Muscle layer of colon (tissue), 2 donors: Measurements from ENCODE around the gene PSMD2.
"Not testable (repeated sequence)": the region's sequence is repeated elsewhere in the genome, so short reads cannot be mapped to it uniquely, and the experiment has no call there.

Source experiments
- H3K27ac ChIP-seq: one replicate; pipeline ENCODE4 v1.7.0; 2013; ENCODE audit warnings: low read depth, mild to moderate bottlenecking, low read length, moderate library complexity
- H3K27me3 ChIP-seq, 2 donors: one replicate each; pipeline ENCODE4 v1.7.0; 2013; ENCODE audit warnings: low read length in 2 of 2, mild to moderate bottlenecking in 2 of 2; ENCODE audit not compliant: insufficient read depth in 2 of 2, control insufficient read depth in 1 of 2
- H3K36me3 ChIP-seq: one replicate; pipeline ENCODE4 v1.7.0; 2013; ENCODE audit warnings: mild to moderate bottlenecking, low read length; ENCODE audit not compliant: insufficient read depth
- H3K4me1 ChIP-seq: one replicate; pipeline ENCODE4 v1.7.0; 2013; ENCODE audit warnings: mild to moderate bottlenecking, low read length; ENCODE audit not compliant: insufficient read depth
- H3K4me3 ChIP-seq, 2 donors: one replicate each; pipeline ENCODE4 v1.7.0; 2013; ENCODE audit warnings: low read length in 2 of 2, low read depth in 1 of 2, mild to moderate bottlenecking in 1 of 2, moderate library complexity in 1 of 2
- H3K9ac ChIP-seq: one replicate; pipeline ENCODE4 v1.7.0; 2013; ENCODE audit warnings: low read length
- H3K9me3 ChIP-seq: one replicate; pipeline ENCODE4 v1.7.0; 2013; ENCODE audit warnings: mild to moderate bottlenecking, low read length
- donor health status: abdominal sarcoma.
- donor health status: Adenocarcinoma of cecum.

The PSMD2 gene

DNA sequence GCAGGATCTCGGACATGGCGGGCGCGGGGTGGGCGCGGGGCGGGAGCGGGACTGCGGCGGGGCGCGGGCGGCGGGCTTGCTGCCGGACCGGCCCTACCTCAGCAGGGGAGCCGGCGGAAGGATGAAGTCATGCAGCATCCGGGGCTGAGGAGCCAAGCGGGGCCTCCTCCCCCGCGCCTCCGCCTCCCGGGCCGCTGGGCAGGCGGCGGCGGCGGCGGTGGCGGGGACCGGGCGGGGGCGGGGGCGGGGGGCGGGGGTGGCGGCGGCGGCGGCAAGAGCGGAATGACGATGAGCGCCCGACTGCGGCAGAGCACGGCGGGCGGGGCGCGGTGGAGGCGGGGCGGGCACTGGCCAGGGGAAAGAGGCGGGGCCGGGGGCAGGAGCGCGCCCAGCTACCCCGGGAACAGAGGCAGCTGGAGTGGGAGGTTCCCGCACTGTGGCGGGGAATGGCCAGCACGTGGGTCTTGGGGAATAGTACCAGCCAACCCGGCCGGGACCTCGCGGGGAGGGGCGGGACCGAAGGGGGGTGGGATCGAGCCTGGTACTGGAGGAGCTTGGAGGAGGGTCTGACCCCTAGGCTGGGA, 37.7 kb upstream of the PSMD2 start, which contains the start of gene CAMK2N2:
Gene CAMK2N2, minus strand, starts transcription at position 284 of the 584 bp plus-strand sequence. Its CDS starts 268 bp downstream, at position 16.
- Histone ChIP-seq H3K9me3 (no peaks in the 10 kb centered on the region), H3K4me1 (peaks cover 4% of the 10 kb centered on the region), H3K36me3 (no peaks in the 10 kb centered on the region), H3K27me3 (peaks cover 32 to 66% of the 10 kb centered on the region in 2 donors), H3K4me3 (peak within 1 kb of the TSS in 1 of 2 donors; percentile 20), H3K9ac (no peak within 1 kb of the TSS), H3K27ac (no peak within 1 kb of the TSS)

DNA sequence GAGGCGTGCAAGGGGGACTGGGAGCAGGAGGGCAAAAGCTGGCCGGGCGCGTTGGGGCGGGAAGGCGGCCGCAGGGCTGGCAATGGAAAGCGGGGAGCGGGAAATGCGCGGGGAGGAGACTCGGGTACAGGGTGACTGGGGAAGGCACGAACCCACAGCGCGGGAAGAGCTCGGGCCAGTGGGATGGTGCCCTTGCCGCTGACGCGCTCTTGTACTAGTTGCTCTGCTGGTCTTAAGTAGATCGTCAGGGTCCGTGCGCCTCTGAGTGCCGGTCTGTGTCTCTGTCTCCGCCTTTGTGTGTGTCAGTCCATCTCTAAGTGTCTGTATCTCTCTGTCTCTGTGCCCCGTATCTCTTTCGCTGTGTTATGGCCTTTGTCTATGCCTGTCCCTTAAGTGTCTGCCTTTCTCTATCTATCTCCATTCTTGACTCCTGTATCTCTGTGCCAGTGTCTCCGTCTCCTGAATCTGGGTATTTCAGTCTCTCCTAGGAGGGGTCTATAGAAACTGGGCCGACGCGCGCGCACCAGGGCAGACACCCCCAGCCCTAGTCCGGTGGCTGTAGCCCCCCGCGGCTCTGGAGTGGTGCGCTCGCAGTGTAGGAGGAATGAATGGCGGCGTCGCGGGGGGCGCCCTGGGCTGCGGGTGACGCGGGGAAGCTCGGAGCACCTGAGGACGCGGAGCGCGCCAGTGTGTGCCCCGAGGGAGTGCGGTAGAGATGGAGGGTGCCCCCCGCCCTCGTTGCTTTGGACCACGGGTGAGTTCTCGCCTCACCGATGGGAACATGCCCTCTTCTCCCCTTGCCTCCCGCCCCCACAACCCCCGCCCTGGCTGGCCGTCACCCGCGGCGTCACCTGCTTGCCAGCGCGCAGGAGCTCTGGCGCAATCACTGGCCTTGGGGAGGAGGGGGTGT, 36.9 kb upstream of the PSMD2 start:
- Histone ChIP-seq H3K4me3 (peak overlapping the region in 1 of 2 donors; percentile 20), H3K27ac (no peak overlapping the region), H3K27me3 (peaks cover 32 to 65% of the 10 kb centered on the region in 2 donors), H3K9me3 (no peaks in the 10 kb centered on the region), H3K36me3 (no peaks in the 10 kb centered on the region), H3K9ac (no peak overlapping the region), H3K4me1 (peaks cover 4% of the 10 kb centered on the region)

DNA sequence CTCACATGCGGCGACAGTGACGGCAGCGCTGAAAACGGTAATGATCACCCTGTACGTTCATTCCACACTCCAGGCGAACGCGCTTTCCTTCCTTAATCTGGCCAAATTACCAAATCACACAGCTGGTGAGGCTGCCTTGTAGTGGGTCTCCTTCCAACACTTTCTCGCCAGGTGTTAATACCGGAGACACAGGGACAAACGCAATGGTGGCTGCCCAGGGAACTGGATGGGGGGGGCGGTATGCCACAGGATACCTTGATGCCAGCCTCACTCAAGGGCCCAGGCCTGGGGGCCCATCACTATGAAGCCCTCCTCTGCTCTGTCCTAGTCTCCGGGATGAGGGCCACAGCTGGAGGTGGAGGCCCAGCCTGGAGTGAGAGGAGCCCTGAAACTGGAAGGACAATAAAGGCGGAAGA, 36.3 kb upstream of the PSMD2 start:
- no peak overlapping the region for H3K4me3 ChIP-seq
- peaks cover 4% of the 10 kb centered on the region for H3K4me1 ChIP-seq
- H3K27ac ChIP-seq, result no peak overlapping the region
- no peak overlapping the region for H3K9ac ChIP-seq
- peaks cover 32 to 58% of the 10 kb centered on the region in 2 donors for H3K27me3 ChIP-seq
- H3K36me3 ChIP-seq, result no peaks in the 10 kb centered on the region
- H3K9me3 ChIP-seq, result no peaks in the 10 kb centered on the region

DNA sequence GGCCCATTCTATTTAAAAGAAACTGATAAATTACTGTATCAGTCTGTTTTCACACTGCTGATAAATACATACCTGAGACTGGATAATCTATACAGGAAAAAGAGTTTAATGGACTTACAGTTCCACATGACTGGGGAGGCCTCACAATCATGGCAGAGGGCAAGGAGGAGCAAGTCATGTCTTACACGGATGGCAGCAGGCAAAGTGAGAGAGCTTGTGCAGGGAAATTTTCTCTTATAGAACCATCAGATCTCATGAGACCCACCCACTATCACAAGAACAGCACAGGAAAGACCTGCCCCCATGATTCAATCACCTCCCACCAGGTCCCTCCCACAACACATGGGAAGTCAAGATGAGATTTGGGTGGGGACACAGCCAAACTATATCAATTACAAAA, 31.8 kb upstream of the PSMD2 start:
- H3K4me3 ChIP-seq, H3K9me3 ChIP-seq, H3K27ac ChIP-seq, H3K36me3 ChIP-seq, H3K9ac ChIP-seq, H3K4me1 ChIP-seq: not testable (repeated sequence)
- H3K27me3 ChIP-seq, result peaks cover 10 to 21% of the 10 kb centered on the region in 2 donors

DNA sequence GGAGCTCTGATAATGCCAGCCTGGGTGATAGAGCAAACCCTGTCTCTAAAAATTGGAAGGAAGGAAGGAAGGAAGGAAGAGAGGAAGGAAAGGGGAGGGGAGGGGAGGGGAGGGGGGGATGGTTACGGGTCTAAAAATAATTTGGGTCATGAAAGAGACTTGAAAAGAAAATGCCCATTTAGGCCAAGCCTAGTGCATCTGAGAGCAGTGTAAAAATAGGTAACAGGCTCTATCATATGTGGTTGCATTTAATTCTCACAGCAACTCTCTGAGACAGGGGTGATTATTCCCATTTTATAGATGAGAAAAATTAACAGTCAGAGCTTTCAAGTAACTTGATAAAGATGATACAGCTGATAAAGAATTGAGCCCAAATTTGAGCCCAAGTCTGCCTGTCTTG, 26.8 kb upstream of the PSMD2 start:
- peaks cover 10 to 23% of the 10 kb centered on the region in 2 donors for H3K27me3 ChIP-seq
- no peaks in the 10 kb centered on the region for H3K9me3 ChIP-seq
- H3K9ac ChIP-seq, result no peak overlapping the region
- no peaks in the 10 kb centered on the region for H3K36me3 ChIP-seq
- no peak overlapping the region for H3K27ac ChIP-seq
- no peak overlapping the region for H3K4me3 ChIP-seq
- no peaks in the 10 kb centered on the region for H3K4me1 ChIP-seq

DNA sequence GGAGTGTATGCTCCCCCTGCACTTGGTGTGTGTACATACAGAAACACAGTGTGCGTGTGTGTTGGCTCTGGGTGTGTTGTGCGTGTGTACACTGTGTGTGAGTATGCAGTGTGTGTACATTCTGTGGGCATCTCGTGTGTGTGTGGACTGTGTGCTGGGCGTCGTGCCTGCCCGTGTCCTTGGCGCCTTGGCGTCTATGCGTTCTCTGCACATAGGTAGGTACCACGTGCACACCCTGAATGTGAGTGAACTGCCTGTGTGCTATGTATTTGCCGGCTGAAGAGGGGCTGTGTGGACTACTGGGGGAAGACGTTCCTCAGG, 23.7 kb upstream of the PSMD2 start:
- no peak overlapping the region for H3K4me3 ChIP-seq
- H3K9ac ChIP-seq, result no peak overlapping the region
- peaks cover 10 to 24% of the 10 kb centered on the region in 2 donors for H3K27me3 ChIP-seq
- H3K27ac ChIP-seq, result no peak overlapping the region
- no peaks in the 10 kb centered on the region for H3K9me3 ChIP-seq
- no peaks in the 10 kb centered on the region for H3K36me3 ChIP-seq
- H3K4me1 ChIP-seq, result no peaks in the 10 kb centered on the region

DNA sequence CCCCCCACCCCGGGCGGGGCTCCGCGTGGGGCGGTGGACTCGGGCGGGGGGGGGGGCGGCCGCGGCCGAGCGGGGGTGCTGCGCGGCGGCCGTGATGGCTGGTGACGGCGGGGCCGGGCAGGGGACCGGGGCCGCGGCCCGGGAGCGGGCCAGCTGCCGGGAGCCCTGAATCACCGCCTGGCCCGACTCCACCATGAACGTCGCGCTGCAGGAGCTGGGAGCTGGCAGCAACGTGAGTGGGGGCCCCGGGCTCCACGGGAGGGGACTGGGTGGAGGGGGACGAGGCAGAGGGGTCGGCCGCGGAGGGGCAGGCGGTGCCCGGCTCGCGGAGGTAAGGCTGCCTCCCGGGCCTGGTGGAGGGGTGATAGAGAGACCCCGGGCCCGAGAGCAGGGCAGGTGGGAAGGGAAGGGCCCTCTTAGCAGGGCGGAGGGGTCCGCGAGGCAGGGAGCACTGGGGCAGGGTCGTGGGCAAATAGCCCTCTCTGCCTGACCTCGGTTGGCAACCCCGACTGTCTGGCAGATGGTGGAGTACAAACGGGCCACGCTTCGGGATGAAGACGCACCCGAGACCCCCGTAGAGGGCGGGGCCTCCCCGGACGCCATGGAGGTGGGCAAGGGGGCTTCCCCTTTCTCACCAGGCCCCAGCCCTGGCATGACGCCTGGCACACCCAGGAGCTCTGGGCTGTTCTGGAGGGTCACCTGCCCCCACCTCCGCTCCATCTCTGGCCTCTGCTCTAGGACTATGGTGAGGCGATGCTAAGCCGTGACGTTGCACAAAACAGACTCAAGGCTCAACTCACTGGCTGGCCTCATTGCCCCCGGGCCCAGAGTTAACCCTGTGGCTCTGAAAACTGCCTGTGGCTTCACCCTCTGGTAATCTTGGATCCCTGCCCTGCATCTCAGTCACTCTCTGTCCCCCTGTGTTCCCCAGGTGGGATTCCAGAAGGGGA, 22.8 kb upstream of the PSMD2 start, which contains the start of gene ECE2:
Gene ECE2, plus strand, starts transcription at position 62 of the 950 bp plus-strand sequence. Its CDS starts 132 bp downstream, at position 194.
- no peaks in the 10 kb centered on the region for H3K9me3 ChIP-seq
- no peak within 1 kb of the TSS for H3K27ac ChIP-seq
- H3K27me3 ChIP-seq, result peaks cover 10 to 24% of the 10 kb centered on the region in 2 donors
- H3K9ac ChIP-seq, result no peak within 1 kb of the TSS
- H3K4me3 ChIP-seq, result no peak within 1 kb of the TSS
- no peaks in the 10 kb centered on the region for H3K4me1 ChIP-seq
- no peaks in the 10 kb centered on the region for H3K36me3 ChIP-seq

DNA sequence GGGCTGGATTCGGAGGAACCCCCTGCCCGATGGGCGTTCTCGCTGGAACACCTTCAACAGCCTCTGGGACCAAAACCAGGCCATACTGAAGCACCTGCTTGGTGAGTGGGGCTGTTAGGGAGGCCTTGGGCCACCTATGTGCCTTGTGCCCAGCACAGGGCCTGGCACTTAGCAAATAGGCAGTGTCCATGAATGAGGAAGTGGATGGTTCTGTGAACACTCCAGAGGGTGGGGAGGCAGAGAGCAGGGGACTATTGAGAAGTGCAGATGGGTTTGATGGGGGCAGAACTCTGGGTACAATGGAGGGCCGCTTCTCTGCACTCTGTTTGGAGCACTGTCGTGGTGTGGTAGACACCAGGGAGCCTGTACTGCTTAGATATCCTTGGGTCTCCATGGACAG, 21.7 kb upstream of the PSMD2 start:
- Histone ChIP-seq H3K27ac (no peak overlapping the region), H3K4me1 (no peaks in the 10 kb centered on the region), H3K36me3 (no peaks in the 10 kb centered on the region), H3K9me3 (no peaks in the 10 kb centered on the region), H3K9ac (no peak overlapping the region), H3K4me3 (no peak overlapping the region), H3K27me3 (peaks cover 10 to 24% of the 10 kb centered on the region in 2 donors)

DNA sequence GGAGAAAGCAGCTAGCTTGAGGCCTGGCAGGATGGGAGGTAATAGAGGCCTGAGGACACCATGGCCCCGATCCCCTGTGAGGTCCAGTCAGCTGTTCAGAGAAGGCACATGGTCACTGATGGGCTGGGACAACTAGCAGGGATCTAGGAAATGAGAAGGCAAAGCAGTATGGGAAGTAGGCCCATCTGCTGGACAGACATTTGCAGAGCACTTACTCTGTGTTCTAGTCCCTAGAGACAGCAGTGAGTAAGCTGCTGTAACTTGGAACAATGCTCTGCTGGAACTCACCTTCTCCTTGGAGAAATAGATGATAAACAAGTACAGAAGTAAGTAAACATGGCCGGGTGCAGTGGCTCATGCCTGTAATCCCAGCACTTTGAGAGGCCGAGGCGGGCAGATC, 16.1 kb upstream of the PSMD2 start:
- Histone ChIP-seq H3K4me1 (no peaks in the 10 kb centered on the region), H3K36me3 (no peaks in the 10 kb centered on the region), H3K27ac (no peak overlapping the region), H3K4me3 (no peak overlapping the region), H3K9ac (no peak overlapping the region), H3K27me3 (peaks cover 0 to 4% of the 10 kb centered on the region in 2 donors), H3K9me3 (no peaks in the 10 kb centered on the region)

DNA sequence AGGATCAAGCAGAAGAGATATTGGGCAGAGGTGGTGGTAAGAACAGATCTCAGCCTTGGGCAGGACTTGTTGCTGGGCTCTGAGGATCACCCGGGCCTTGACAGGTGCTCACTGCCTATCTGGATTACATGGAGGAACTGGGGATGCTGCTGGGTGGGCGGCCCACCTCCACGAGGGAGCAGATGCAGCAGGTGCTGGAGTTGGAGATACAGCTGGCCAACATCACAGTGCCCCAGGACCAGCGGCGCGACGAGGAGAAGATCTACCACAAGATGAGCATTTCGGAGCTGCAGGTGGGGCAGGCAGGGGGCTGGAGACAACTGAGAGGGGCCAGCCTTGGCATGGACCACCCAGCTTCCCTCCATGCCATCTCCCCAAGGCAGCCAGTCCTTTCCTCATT, 15.4 kb upstream of the PSMD2 start:
- Histone ChIP-seq H3K9me3 (no peaks in the 10 kb centered on the region), H3K27me3 (peaks cover 0 to 4% of the 10 kb centered on the region in 2 donors), H3K9ac (no peak overlapping the region), H3K36me3 (no peaks in the 10 kb centered on the region), H3K27ac (no peak overlapping the region), H3K4me3 (no peak overlapping the region), H3K4me1 (no peaks in the 10 kb centered on the region)

DNA sequence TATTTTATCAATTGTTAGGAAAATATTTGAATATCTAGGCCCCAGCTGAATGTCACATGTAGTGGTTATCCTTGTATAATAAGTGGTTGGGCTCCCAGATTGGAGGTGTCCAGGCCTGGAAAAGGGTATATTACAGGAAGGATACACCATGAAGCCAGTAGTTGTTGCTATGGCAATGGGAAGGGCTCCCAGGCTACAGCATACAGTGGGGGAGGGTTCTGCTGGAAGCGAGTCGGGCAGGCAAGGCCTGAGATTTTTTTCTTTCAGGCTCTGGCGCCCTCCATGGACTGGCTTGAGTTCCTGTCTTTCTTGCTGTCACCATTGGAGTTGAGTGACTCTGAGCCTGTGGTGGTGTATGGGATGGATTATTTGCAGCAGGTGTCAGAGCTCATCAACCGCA, 14.3 kb upstream of the PSMD2 start:
- no peak overlapping the region for H3K27ac ChIP-seq
- no peak overlapping the region for H3K9ac ChIP-seq
- H3K27me3 ChIP-seq, result peaks cover 0 to 4% of the 10 kb centered on the region in 2 donors
- no peaks in the 10 kb centered on the region for H3K9me3 ChIP-seq
- H3K36me3 ChIP-seq, result no peaks in the 10 kb centered on the region
- no peak overlapping the region for H3K4me3 ChIP-seq
- H3K4me1 ChIP-seq, result no peaks in the 10 kb centered on the region
